Large intestine (tissue), 12 donors: ENCODE measurements around the gene WNT2. TPM values are rescaled to one million over a fixed set of nuclear protein-coding genes. Genes with fewer than 3 reads are reported as not detected.

Experiments
- DNase-seq, 2 donors: peaks; one replicate each; pipeline versions ENCODE4 v3.0.0 to v3.0.0-alpha.2; 2013
- H3K27ac ChIP-seq: one replicate; pipeline ENCODE4 v1.5.1; 2013; ENCODE audit warnings: low read length
- H3K27me3 ChIP-seq: 2 replicates; pipeline ENCODE4 v1.6.1; 2013; ENCODE audit warnings: low read length; ENCODE audit not compliant: control insufficient read depth, insufficient read depth
- H3K36me3 ChIP-seq: 2 replicates; pipeline ENCODE4 v1.6.1; 2013; ENCODE audit warnings: low read length; ENCODE audit not compliant: control insufficient read depth, insufficient read depth
- H3K4me1 ChIP-seq: one replicate; pipeline ENCODE4 v1.6.1; 2013; ENCODE audit warnings: low read length; ENCODE audit not compliant: control insufficient read depth, insufficient read depth
- H3K4me3 ChIP-seq: one replicate; pipeline ENCODE4 v1.5.1; 2013; ENCODE audit warnings: low read length
- H3K9me3 ChIP-seq: one replicate; pipeline ENCODE4 v1.6.1; 2013; ENCODE audit warnings: mild to moderate bottlenecking, low read depth, low read length, moderate library complexity; ENCODE audit not compliant: control insufficient read depth
- WGBS: methylation state at CpG from one replicate; pipeline ENCODE4 v1.1.5; 2013; ENCODE audit warnings: low lambda C conversion rate; ENCODE audit not compliant: insufficient coverage; 5-methylcytosine and 5-hydroxymethylcytosine counted together
- long read RNA-seq, 11 donors: transcript quantifications; one replicate each; lab custom pipeline, GENCODE V29; 2026
- polyA plus RNA-seq: library from polyadenylated mRNA; unstranded; fragments of 120-200 nt; gene quantifications from one replicate; pipeline ENCODE4 v1.2.1, GENCODE V29; 2013

Gene WNT2
- 0.25 TPM for polyA plus RNA-seq
- long read RNA-seq, donor 1, result 0 reads
- long read RNA-seq, donor 2, result 0 reads
- long read RNA-seq, donor 3, result 0 reads
- long read RNA-seq, donor 4, result 0 reads
- long read RNA-seq, donor 5, result 0 reads
- long read RNA-seq, donor 6, result 0 reads
- long read RNA-seq, donor 7, partial matches to known transcripts, result 0 of 1 reads
- long read RNA-seq, donor 7, other reads (novel, unspliced or antisense), result 0 of 1 reads
- long read RNA-seq, donor 8, result 0 reads
- long read RNA-seq, donor 9, result 0 reads
- long read RNA-seq, donor 10, result 0 reads
- long read RNA-seq, donor 11, result 0 reads

DNA sequence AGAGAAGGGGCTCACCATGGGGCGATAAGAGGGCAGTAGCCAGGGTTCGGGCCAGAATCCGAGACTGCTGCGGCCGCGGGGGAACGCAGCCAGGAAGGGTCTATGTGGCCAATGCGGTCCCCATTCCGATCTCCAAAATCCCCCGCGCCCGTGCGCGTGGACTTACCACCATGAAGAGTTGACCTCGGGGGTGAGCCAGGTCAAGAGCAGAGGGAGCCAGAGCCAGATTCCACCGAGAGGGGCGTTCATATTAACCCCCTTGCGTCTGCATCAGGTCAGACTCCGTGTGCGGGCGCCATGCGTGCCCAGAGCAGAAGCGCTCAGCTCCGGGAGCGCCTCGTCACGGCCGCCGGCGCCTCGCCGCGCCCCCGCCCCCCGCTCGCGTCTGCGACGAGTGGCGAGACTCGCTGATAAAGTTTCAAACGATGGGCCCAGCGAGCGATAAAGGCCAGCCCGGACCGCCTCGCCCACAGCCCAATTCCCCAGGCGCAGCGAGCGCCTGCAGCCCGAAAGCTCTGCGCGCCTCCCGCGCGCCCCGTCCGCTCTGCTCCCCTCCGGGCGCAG lies at the start of gene WNT2:
WNT2 (minus strand) TSS at position 318 of the 564 bp plus-strand sequence; CDS start at position 249, 69 bp downstream.
- WGBS, result no CpG with 5 or more reads among the region's 60 CpGs
- DNase-seq, result peak in 1 of 2 donors; percentile 19
- Histone ChIP-seq H3K36me3 (no peaks in the 10 kb centered on the region), H3K9me3 (peaks cover 10% of the 10 kb centered on the region), H3K27me3 (peaks cover 59% of the 10 kb centered on the region), H3K4me1 (peaks cover 8% of the 10 kb centered on the region), H3K4me3 (peak within 1 kb of the TSS; percentile 32), H3K27ac (no peak within 1 kb of the TSS)

DNA sequence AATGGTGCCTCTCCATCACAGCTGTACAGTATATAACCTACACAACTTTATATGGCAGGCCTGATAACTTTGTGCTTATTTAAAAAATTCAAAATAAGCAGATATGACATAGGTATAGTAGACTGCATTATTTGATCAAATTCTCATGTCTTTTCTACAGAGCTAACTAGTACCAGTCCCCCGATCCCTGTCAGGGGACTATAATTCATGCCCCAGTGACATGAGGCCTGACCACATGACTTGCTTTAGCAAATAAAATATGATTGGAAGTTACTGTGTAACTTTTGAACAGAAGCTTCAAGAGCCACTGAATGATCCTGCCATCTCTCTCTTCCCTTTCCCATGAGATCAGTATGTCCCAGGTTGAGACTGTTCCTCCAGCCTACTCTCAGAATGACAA lies 49.2 kb upstream of the WNT2 start:
- H3K4me3 ChIP-seq, result no peak overlapping the region
- no peaks in the 10 kb centered on the region for H3K9me3 ChIP-seq
- WGBS, result no CpG with 5 or more reads among the region's 1 CpG
- no peaks in the 10 kb centered on the region for H3K27me3 ChIP-seq
- no peak for DNase-seq
- no peak overlapping the region for H3K27ac ChIP-seq
- H3K36me3 ChIP-seq, result no peaks in the 10 kb centered on the region
- no peaks in the 10 kb centered on the region for H3K4me1 ChIP-seq

DNA sequence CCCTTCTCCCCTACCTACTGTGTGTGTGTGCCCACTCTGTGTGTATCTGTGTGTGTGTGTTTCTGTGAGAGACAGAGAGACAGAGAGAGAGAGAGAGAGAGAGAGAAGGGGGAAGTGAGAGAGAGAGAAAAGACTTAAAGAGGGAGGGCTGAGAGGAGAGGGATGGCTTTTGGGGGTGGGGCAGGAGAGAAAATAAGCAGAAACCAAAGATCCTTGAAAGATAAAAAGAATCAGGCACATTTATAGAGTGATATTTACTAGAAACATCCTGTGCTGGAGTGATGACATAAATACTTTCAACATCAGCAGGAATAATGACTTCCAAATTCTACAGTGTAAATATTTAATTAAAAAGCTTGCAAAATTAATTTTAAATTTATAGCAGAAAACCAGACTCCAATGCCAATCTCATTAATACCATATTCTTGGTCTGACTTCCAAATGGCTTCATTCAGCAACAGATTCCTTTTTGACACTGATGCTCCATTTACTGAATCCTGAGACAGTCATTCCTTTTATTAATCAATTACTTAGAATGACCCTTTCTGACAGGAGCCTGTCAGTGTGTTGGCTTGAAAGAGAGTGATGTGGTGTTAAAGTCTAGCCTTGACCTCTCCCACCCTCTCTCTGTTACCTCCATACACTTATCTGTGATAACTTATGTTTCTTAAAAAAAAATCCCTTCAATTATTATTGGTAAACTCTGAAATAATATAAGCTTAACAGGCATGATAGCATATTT lies 41.7 kb upstream of the WNT2 start:
- no peak overlapping the region for H3K27ac ChIP-seq
- no peak overlapping the region for H3K4me3 ChIP-seq
- no peaks in the 10 kb centered on the region for H3K4me1 ChIP-seq
- no peaks in the 10 kb centered on the region for H3K27me3 ChIP-seq
- H3K9me3 ChIP-seq, result no peaks in the 10 kb centered on the region
- no peak for DNase-seq
- H3K36me3 ChIP-seq, result no peaks in the 10 kb centered on the region

DNA sequence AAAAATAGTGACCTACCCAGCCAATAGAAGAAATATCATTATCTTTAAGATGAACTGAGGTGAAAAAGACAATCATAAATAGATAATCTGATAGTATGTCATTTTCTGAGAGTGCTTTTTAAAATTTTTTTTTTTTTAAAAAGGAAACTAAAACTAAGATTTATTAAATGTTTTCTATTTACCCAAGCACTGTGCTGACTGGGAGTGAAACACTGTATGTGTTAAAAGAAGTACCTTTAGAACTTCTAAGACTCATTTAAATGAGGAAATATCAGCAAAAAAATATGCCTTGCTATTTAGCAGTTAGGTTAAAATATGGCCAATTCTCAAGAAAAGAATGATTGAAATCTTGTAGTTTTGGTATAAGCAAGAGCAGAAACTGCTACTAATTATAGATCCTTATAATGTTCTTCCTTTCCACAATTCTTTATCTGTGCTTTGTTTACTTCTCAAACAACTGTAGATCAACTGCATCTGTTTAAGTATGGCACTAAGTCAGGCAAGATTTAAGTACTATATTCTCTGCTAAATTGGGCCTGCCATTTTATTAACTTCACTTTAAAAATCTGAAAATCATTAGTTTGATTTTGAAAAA lies 39.5 kb upstream of the WNT2 start:
- H3K9me3 ChIP-seq, result no peaks in the 10 kb centered on the region
- H3K27me3 ChIP-seq, result no peaks in the 10 kb centered on the region
- no peaks in the 10 kb centered on the region for H3K4me1 ChIP-seq
- H3K36me3 ChIP-seq, result no peaks in the 10 kb centered on the region
- no peak for DNase-seq
- H3K27ac ChIP-seq, result no peak overlapping the region
- no peak overlapping the region for H3K4me3 ChIP-seq

DNA sequence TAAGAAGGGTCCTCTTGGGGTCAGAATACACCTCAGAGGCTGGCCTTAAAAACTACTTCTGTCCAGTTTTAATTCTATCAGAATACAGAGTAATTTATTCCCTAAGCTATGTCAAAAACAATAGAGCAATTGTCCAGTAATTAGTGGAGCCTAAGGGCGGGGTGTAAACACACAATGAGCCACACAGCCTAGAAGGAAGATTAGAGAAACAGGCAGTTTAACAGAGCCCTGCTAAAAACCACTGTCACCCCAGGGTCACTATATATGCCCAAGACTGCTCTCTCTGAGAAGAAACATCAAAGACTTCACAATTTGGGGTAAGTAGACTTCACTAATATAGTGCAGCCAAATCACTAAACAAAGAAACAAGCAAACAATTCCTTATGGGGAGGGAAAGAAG lies 27.2 kb upstream of the WNT2 start:
- 60% methylated on average over 1 of the region's 1 CpG for WGBS
- H3K4me3 ChIP-seq, result no peak overlapping the region

DNA sequence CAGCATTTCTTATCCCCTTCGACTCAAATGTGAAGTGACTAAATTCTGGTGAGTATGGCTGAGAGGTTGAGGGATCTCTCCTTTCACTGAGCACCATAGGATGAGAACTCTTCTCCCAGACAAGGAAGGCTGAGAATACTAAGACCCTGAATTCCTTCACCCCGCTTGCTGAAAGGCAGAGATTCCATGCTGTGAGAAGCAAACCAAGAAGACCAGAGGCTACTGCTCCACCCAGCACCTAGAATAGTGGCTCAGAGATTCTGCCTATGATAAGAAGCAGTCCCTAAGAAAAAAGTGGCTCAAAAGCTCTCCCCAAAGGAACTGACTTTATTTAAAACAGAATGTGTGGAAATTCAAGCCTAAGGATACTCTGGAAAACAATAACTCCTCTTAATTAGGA lies 26.7 kb upstream of the WNT2 start:
- Histone ChIP-seq H3K4me1 (no peaks in the 10 kb centered on the region), H3K9me3 (no peaks in the 10 kb centered on the region), H3K4me3 (no peak overlapping the region), H3K27me3 (no peaks in the 10 kb centered on the region), H3K27ac (no peak overlapping the region), H3K36me3 (no peaks in the 10 kb centered on the region)
- DNase-seq, result no peak
- no CpG with 5 or more reads among the region's 2 CpGs for WGBS

More for the DNA sequence above, 27.2 kb upstream of the WNT2 start:
- Histone ChIP-seq H3K9me3 (no peaks in the 10 kb centered on the region), H3K27ac (no peak overlapping the region), H3K27me3 (no peaks in the 10 kb centered on the region), H3K36me3 (no peaks in the 10 kb centered on the region), H3K4me1 (no peaks in the 10 kb centered on the region)
- no peak for DNase-seq

DNA sequence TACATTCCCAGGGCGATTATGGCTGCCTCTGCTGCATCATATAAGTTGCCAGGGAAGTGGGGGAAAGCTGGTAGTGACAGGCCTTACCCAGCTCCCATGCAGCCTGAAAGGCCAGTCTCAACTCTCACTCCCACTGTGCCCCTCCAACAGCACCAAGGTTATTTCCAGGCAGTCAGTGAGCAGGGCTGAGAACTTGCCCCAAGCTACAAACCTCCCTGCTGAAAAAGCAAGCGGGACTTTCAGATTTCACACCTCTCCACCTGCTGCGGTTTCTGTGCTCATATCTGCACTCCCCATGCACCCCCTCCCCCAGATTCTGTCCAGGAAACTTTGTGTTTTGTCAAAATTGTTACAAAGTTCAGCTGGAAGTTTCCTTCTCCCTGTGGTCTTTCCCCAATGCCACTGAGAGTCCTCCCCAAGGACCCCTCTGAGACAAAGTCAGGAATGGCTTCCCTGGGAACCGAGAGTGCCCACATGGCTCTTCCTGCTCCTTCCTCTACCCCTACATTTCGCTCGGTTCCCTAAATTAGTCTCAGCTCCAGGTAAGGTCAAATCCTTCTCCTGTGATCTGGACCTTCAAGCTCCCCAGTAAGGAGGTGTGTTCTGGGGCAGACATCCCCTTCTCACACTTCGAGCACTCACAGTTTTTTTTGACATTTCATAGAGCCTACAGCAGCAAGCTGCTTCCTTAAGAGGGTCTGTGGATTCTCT lies 25.3 kb upstream of the WNT2 start:
- WGBS, result 100% methylated on average over 1 of the region's 7 CpGs
- H3K27me3 ChIP-seq, result no peaks in the 10 kb centered on the region
- DNase-seq, result no peak
- no peak overlapping the region for H3K4me3 ChIP-seq
- no peak overlapping the region for H3K27ac ChIP-seq
- H3K36me3 ChIP-seq, result no peaks in the 10 kb centered on the region
- no peaks in the 10 kb centered on the region for H3K9me3 ChIP-seq
- no peaks in the 10 kb centered on the region for H3K4me1 ChIP-seq

DNA sequence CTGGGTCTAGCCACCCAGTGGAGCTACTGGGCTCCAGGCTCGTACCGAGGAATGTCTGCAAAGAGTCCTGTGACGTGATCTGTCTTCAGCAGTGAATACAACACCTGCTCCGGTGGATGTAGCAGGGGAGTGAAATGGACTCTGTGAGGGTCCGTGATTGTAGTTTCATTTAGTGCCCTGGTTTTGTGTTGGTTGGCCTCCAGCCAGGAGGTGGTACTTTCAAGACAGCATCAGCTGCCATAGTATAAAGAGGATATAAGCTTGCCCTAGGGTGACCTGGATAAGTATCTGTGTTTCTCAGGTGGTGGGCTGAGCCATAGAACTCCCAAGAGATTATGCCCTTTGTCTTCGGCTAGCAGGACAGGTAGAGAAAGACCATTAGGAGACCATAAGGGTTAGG lies 24.6 kb upstream of the WNT2 start:
- H3K9me3 ChIP-seq, result no peaks in the 10 kb centered on the region
- H3K36me3 ChIP-seq, result no peaks in the 10 kb centered on the region
- no peak for DNase-seq
- no peak overlapping the region for H3K4me3 ChIP-seq
- no peaks in the 10 kb centered on the region for H3K27me3 ChIP-seq
- WGBS, result no CpG with 5 or more reads among the region's 6 CpGs
- no peak overlapping the region for H3K27ac ChIP-seq
- H3K4me1 ChIP-seq, result no peaks in the 10 kb centered on the region

DNA sequence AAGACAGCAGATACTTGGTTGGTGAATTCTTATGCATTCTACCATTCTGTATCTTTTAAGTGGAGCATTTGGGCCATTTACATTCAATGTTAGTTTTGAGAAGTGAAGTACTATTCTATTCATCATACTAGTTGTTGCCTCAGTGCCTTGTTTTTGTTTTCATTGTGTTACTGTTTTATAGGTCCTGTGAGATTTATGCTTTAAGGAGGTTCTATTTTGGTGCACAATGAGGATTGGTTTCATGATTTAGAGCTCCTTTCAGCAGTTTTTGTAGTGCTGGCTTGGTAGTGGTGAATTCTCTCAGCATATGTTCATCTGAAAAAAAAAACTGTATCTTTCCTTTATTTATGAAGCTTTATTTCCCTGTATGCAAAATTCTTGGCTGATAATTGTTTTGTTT lies 23.3 kb upstream of the WNT2 start:
- no peak for DNase-seq
- H3K27me3 ChIP-seq, result no peaks in the 10 kb centered on the region
- no peaks in the 10 kb centered on the region for H3K36me3 ChIP-seq
- H3K4me3 ChIP-seq, result no peak overlapping the region
- H3K4me1 ChIP-seq, result no peaks in the 10 kb centered on the region
- no peaks in the 10 kb centered on the region for H3K9me3 ChIP-seq
- H3K27ac ChIP-seq, result no peak overlapping the region

DNA sequence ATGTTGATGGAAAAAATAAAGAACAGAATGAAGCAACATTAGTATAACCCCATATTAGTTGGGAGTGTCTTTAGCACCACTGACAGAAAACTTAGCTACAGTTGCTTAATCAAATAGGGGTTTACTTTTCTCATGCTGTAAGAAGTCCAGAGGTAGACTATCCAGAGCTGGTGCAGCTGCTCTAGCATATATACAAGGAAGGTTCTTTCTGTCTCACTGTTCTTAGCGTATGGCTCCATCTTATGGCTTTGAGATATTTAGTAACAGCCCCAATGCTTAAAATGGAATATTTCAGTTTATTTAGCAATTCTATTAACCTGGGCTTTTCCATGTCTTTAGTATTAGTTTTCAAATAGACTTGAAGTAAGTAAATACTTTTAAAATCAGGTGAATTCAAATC lies 15.2 kb upstream of the WNT2 start:
- no peak for DNase-seq
- peaks cover 6% of the 10 kb centered on the region for H3K27me3 ChIP-seq
- no peaks in the 10 kb centered on the region for H3K4me1 ChIP-seq
- no peak overlapping the region for H3K27ac ChIP-seq
- H3K4me3 ChIP-seq, result no peak overlapping the region
- WGBS, result 80% methylated on average over 1 of the region's 1 CpG
- no peaks in the 10 kb centered on the region for H3K36me3 ChIP-seq
- H3K9me3 ChIP-seq, result no peaks in the 10 kb centered on the region
